NCI-H2227 (cell line): ENCODE measurements around the gene RHOBTB3.
"Not testable (repeated sequence)": the region's sequence is repeated elsewhere in the genome, so short reads cannot be mapped to it uniquely, and the experiment has no call there.

Experiments used
- DNase-seq: peaks from one replicate; lab custom pipeline; 2025; ENCODE audit not compliant: unreplicated experiment; lab: John Stamatoyannopoulos, UW

Gene RHOBTB3

GRCh38 chr5:95730730-95731570 lies at the start of gene RHOBTB3:
TSS of gene RHOBTB3 (plus strand) at chr5:95731336. CDS start at chr5:95731683, 347 bp downstream.
- peak; percentile 87 for DNase-seq

- DNase-seq = no peak
These were observed 48.2 kb upstream of the RHOBTB3 start, which contains the start of gene SPATA9 for GRCh38 chr5:95682891-95683290. TSS of gene SPATA9 (minus strand) at chr5:95682991. CDS start at chr5:95682854, 137 bp downstream.

GRCh38 chr5:95684361-95684760 lies 46.8 kb upstream of the RHOBTB3 start:
- no peak for DNase-seq

GRCh38 chr5:95686651-95687050 lies 44.5 kb upstream of the RHOBTB3 start:
- DNase-seq = no peak

- DNase-seq = no peak
These were observed 41.5 kb upstream of the RHOBTB3 start for GRCh38 chr5:95689680-95690079.

- no peak for DNase-seq
These were observed 40.8 kb upstream of the RHOBTB3 start for GRCh38 chr5:95690333-95690732.

GRCh38 chr5:95697781-95698681 lies 33.1 kb upstream of the RHOBTB3 start:
- peak; percentile 53 for DNase-seq

- DNase-seq = no peak
These were observed 31.8 kb upstream of the RHOBTB3 start for GRCh38 chr5:95699337-95699736.

- DNase-seq = no peak
These were observed 30.1 kb upstream of the RHOBTB3 start for GRCh38 chr5:95701074-95701473.

GRCh38 chr5:95704150-95704549 lies 27.0 kb upstream of the RHOBTB3 start:
- DNase-seq = no peak

GRCh38 chr5:95706196-95706595 lies 24.9 kb upstream of the RHOBTB3 start:
- DNase-seq = not testable (repeated sequence)

GRCh38 chr5:95707055-95707454 lies 24.1 kb upstream of the RHOBTB3 start:
- no peak for DNase-seq

- not testable (repeated sequence) for DNase-seq
These were observed 23.5 kb upstream of the RHOBTB3 start for GRCh38 chr5:95707534-95708188.

GRCh38 chr5:95708876-95709275 lies 22.3 kb upstream of the RHOBTB3 start:
- no peak for DNase-seq

GRCh38 chr5:95709967-95710650 lies 21.0 kb upstream of the RHOBTB3 start:
- peak; percentile 46 for DNase-seq

GRCh38 chr5:95710651-95711500 lies 20.3 kb upstream of the RHOBTB3 start:
- DNase-seq = peak; percentile 36

GRCh38 chr5:95711501-95712346 lies 19.4 kb upstream of the RHOBTB3 start:
- peak; percentile 53 for DNase-seq

- DNase-seq = peak; percentile 40
These were observed 18.7 kb upstream of the RHOBTB3 start for GRCh38 chr5:95712347-95712958.
